Vagina (tissue), 2 donors: ENCODE data around the gene NUMB. TPM values are rescaled to one million over a fixed set of nuclear protein-coding genes. Genes with fewer than 3 reads are reported as not detected.

Experiments
- DNase-seq, 2 donors: peaks; one replicate each; pipeline ENCODE4 v3.0.0-alpha.2; 2017; ENCODE audit errors: extremely low spot score in 2 of 2
- H3K27ac ChIP-seq: fragments of 200-600 bp; sonication (generic); one replicate; pipeline ENCODE4 v1.5.1; 2019
- H3K27me3 ChIP-seq: fragments of 200-600 bp; sonication (generic); one replicate; pipeline ENCODE4 v1.5.1; 2019
- H3K36me3 ChIP-seq, 2 donors: fragments of 200-600 bp; sonication (generic); one replicate each; pipeline ENCODE4 v1.5.1; 2017 to 2019
- H3K4me1 ChIP-seq: fragments of 200-600 bp; sonication (generic); one replicate; pipeline ENCODE4 v1.5.1; 2019
- H3K4me3 ChIP-seq, 2 donors: fragments of 200-600 bp; sonication (generic); 1 replicate in 1 of 2; 2 replicates in 1 of 2; pipeline ENCODE4 v1.5.1; 2016 to 2019
- H3K9me3 ChIP-seq: fragments of 200-600 bp; sonication (generic); one replicate; pipeline ENCODE4 v1.5.1; 2019
- CTCF ChIP-seq, 3 experiments: fragments of 450-650 bp in 2 of 3; fragments of 200-600 bp in 1 of 3; sonication (generic) in 1 of 3; IDR thresholded peaks; one replicate each; pipeline ENCODE4 v1.5.1; 2017 to 2019; ENCODE audit warnings: antibody characterized with exemption in 3 of 3, mild to moderate bottlenecking in 2 of 3, moderate library complexity in 2 of 3
- POLR2A ChIP-seq, 2 donors: fragments of 450-650 bp; IDR thresholded peaks; one replicate each; pipeline ENCODE4 v1.6.1; 2017; ENCODE audit warnings: antibody characterized with exemption in 2 of 2, mild to moderate bottlenecking in 2 of 2, moderate library complexity in 2 of 2
- POLR2AphosphoS5 ChIP-seq, 2 donors: sonication (generic); formaldehyde crosslinking; IDR thresholded peaks; one replicate each; pipeline ENCODE4 v1.9.0; 2017; ENCODE audit warnings: antibody characterized with exemption in 2 of 2, mild to moderate bottlenecking in 2 of 2, low read depth in 1 of 2; ENCODE audit not compliant: insufficient read depth in 1 of 2
- intact Hi-C: fragments of 100-400 bp; cut with DNase I; formaldehyde crosslinking; loops from one replicate; pipeline ENCODE4 v1.15.1; 2023
- total RNA-seq: library from RNA; depleted of rRNA; stranded (reverse); fragments of >200 nt; gene quantifications from one replicate; pipeline ENCODE4 v1.2.3, GENCODE V29; 2016

Gene NUMB
- total RNA-seq, 1 donor from 2014 or later, result 48.1 TPM

GRCh38 chr14:73234586-73235394 lies 223.6 kb downstream of the NUMB start:
- no peaks in the 10 kb centered on the region for H3K36me3 ChIP-seq
- no peak overlapping the region for H3K27ac ChIP-seq
- H3K27me3 ChIP-seq, result no peaks in the 10 kb centered on the region
- DNase-seq, result no peak
- H3K4me3 ChIP-seq, result no peak overlapping the region
- intact Hi-C loops, result no loop called here
- no peaks in the 10 kb centered on the region for H3K9me3 ChIP-seq
- TF ChIP-seq CTCF (IDR thresholded peaks at IDR 0.05), result no peak
- no peak for TF ChIP-seq POLR2A (IDR thresholded peaks at IDR 0.05)
- no peak for TF ChIP-seq POLR2AphosphoS5 (IDR thresholded peaks at IDR 0.05; ENCODE audit: insufficient read depth in 1 of 2, low read depth in 1 of 2)
- H3K4me1 ChIP-seq, result peaks cover 39% of the 10 kb centered on the region

DNA sequence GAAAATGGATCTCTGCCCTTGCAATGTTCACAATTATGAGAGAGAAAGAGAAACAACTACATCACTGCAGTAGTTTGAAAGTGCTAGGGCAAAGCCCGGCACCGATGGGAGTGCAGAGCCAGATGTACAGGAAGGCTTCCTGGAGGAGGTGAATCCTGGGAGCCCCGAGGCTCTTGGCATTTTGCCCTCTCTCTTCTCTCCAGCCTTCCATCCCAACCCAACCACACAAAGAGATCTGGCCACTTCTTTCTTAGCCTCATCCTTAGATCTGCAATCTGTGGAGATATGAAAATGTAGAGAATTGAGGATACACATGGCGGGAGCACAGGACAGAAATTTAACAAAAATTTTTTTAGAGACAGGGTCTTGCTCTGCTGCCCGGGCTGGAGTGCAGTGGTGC lies 224.3 kb downstream of the NUMB start:
- H3K27ac ChIP-seq, result no peak overlapping the region
- peaks cover 34% of the 10 kb centered on the region for H3K4me1 ChIP-seq
- intact Hi-C loops, result no loop called here
- TF ChIP-seq POLR2A (IDR thresholded peaks at IDR 0.05) (no peak), POLR2AphosphoS5 (IDR thresholded peaks at IDR 0.05; ENCODE audit: insufficient read depth in 1 of 2, low read depth in 1 of 2) (no peak), CTCF (IDR thresholded peaks at IDR 0.05) (no peak)
- H3K36me3 ChIP-seq, result no peaks in the 10 kb centered on the region
- H3K27me3 ChIP-seq, result no peaks in the 10 kb centered on the region
- no peak for DNase-seq
- H3K9me3 ChIP-seq, result no peaks in the 10 kb centered on the region
- H3K4me3 ChIP-seq, result no peak overlapping the region

GRCh38 chr14:73233564-73233963 lies 224.8 kb downstream of the NUMB start:
- no peak for DNase-seq
- TF ChIP-seq POLR2AphosphoS5 (IDR thresholded peaks at IDR 0.05; ENCODE audit: insufficient read depth in 1 of 2, low read depth in 1 of 2), result no peak
- no peak for TF ChIP-seq CTCF (IDR thresholded peaks at IDR 0.05)
- no peak for TF ChIP-seq POLR2A (IDR thresholded peaks at IDR 0.05)
- Histone ChIP-seq H3K27ac (no peak overlapping the region), H3K36me3 (no peaks in the 10 kb centered on the region), H3K4me3 (no peak overlapping the region), H3K9me3 (no peaks in the 10 kb centered on the region), H3K4me1 (peaks cover 34% of the 10 kb centered on the region), H3K27me3 (no peaks in the 10 kb centered on the region)
- intact Hi-C loops, result no loop called here

- Histone ChIP-seq H3K4me1 (peaks cover 34% of the 10 kb centered on the region), H3K36me3 (no peaks in the 10 kb centered on the region), H3K4me3 (no peak overlapping the region), H3K27ac (no peak overlapping the region), H3K9me3 (no peaks in the 10 kb centered on the region), H3K27me3 (no peaks in the 10 kb centered on the region)
- intact Hi-C loops, result no loop called here
- no peak for TF ChIP-seq POLR2A (IDR thresholded peaks at IDR 0.05)
- TF ChIP-seq CTCF (IDR thresholded peaks at IDR 0.05), result no peak
- no peak for TF ChIP-seq POLR2AphosphoS5 (IDR thresholded peaks at IDR 0.05; ENCODE audit: insufficient read depth in 1 of 2, low read depth in 1 of 2)
- no peak for DNase-seq
These were observed 225.4 kb downstream of the NUMB start for GRCh38 chr14:73232984-73233383.
